Activated CD8-positive, alpha-beta memory T cell treated with anti-CD3 and anti-CD28 coated beads for 4 hours (primary cell): ENCODE results near the gene CNKSR3.

Experiments
- DNase-seq, 2 donors: peaks; one replicate each; pipeline ENCODE4 v3.0.0-alpha.2; 2020; ENCODE audit warnings: low read depth in 2 of 2

CNKSR3 gene

DNA sequence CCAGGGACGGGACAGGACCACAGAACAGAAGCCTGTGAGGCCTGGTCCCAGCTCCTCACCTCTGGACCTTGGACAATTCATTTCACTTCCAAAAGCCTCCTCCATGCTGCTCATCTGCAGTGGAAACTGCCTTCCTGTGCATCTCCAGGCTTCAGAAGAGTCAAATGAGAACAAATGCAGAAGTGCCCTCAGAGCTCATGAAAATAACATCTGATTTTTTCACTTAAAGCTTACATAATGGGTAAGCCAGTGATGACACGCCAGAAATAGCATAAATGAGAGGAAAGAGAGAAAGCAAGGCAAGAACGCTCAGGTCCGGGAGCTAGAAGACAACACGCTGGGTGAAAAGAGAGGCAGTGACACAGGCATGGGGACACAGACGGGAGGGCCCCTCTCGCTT is 7.9 kb downstream of the CNKSR3 start:
- no peak for DNase-seq

- DNase-seq: no peak
These were observed 9.0 kb downstream of the CNKSR3 start for GRCh38 chr6:154501578-154501868.

GRCh38 chr6:154500769-154501577 is 9.5 kb downstream of the CNKSR3 start:
- no peak for DNase-seq

DNA sequence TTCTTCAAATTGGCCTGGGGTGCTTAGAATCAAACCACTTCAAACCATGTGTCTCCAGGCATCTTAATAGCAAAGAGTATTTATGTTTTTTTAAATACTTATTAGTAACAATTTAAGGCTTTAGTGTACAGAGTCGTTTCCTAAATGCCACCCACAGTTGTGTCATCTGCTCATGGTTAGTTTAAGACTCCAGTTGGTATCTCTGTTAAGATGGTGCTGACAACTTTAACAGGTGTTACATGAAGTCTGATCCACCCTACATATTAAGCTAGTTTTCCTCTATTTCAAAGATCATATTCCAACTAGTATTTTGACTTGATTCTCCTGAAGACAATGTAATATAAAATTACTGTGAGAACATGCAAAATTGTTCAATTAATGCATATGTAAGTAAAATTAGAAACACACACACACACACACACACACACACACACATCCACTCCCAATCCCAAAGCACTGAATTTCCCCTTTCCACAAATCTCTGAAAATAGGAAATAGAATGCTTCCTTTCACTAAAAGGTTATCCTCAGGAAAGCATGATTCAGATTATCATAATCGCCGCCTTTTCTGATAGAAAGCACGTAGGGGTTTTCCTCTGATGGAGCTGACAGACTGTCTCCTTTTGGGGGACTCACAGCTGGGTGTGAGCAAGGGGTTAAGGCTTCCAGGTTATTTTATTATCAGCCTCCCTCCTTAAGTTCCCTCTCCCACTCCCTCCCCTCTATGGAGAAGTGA is 10.5 kb downstream of the CNKSR3 start:
- DNase-seq: no peak

DNA sequence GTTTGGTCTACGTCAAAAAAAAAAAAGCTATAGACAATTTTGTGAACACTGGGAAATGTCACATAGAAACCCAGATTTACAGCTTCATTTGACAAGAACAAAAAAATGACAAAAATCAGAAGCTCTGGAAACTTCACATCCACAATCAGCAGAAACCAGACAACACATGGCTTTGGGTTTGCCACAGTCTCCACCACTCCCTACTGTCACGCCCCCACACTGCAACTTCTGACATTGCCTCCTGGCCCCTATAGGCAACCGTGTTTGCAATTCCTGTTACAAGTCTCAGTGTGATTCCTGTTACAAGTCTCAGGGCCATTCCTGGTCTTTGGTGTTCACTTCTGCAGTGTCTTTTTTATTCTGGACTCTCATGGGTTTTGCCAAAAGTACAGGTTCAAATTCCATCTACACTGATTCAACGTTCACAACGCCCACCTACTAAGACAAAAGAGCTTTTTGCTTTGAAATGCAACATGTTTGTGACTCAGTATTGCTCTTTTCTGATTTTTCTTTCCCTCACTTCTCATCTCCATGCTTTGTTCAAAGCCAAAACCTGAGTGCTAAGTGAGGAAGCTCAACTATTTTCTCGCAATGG is 12.0 kb downstream of the CNKSR3 start:
- DNase-seq: no peak

- DNase-seq: no peak
These were observed 13.5 kb downstream of the CNKSR3 start for GRCh38 chr6:154496793-154497517.

GRCh38 chr6:154496186-154496585 is 14.3 kb downstream of the CNKSR3 start:
- DNase-seq: no peak

DNA sequence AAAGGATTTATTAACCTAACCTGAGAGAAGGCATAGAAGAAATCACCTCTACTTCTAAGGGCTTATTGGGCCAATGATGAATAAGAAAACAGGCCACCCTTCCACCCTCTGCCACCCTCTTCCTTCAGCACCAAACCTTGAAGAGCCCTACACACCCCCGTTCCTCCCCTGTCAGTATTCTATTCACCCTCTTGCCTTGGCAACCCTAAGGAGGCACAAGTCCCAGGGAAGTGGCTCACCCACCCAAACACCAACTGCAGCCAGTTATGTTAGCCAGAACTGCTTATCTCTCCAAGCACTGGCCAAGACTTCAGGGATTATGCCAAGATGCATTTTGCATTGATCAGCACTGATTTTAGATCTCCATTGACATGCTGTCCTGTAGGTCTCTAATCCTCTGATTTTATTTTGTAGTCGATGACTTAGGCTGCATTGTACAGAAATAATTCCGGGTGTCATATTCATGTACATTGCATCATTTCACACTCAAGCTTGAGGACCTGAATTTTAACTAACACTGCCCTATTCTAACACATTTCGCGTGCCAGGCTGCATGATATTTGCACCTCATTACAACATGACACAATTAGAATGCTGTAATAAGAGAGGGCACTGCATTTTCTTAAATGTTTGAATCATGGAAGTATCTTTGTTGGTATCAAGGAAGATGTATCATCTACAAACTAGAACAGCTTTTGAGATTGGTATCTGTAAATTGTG is 15.7 kb downstream of the CNKSR3 start:
- no peak for DNase-seq

GRCh38 chr6:154491567-154492470 is 18.7 kb downstream of the CNKSR3 start:
- no peak for DNase-seq

- DNase-seq: no peak
These were observed 20.7 kb downstream of the CNKSR3 start for GRCh38 chr6:154489822-154490221.

- DNase-seq: no peak
These were observed 21.6 kb downstream of the CNKSR3 start for GRCh38 chr6:154488802-154489437.

GRCh38 chr6:154488248-154488593 is 22.3 kb downstream of the CNKSR3 start:
- no peak for DNase-seq

- DNase-seq: no peak
These were observed 22.9 kb downstream of the CNKSR3 start for GRCh38 chr6:154487367-154488247.

DNA sequence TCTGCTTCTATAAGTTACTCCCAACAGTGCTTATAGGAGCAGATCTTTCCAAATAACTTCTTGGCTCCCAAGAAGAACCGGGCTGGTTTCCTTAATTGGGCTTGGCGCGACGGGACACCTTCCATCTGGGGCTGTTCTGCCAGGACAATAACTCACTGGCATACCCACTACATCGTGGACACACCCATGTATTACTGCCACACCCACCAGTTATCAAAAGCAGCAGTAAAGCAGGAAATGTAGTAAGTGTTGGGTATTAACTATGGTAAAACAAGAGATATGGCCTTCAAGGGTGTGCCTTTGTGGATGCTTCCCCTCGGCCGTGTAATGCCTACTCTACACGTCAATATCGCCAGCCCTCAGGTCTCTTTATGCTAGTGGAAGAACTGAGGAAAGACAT is 24.7 kb downstream of the CNKSR3 start:
- no peak for DNase-seq

GRCh38 chr6:154484942-154485341 is 25.5 kb downstream of the CNKSR3 start:
- DNase-seq: no peak

DNA sequence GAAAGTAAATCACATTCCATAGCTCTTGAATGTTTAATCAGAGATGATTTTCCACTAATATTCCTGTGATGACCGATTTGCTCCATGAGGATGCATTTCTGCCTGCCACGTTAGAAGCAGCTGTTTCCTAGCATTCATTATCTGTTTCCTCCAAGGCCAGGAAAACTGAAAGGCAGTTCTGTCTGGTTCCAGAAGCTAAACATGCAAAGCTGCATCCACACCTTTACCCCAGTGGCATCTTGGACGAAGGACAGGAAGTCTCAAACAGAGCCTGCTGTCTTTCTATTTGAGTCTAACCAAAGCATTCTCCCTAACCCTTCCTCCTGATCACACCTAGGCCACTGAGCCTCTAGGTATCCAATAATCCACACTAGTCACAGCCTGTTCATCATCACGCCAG is 27.6 kb downstream of the CNKSR3 start:
- no peak for DNase-seq

- no peak for DNase-seq
These were observed 28.9 kb downstream of the CNKSR3 start for GRCh38 chr6:154481521-154482013.

GRCh38 chr6:154479771-154480639 is 30.5 kb downstream of the CNKSR3 start:
- DNase-seq: no peak
